ENCODE measurements around the gene KAT6B.
"Not testable (repeated sequence)": the region's sequence is repeated elsewhere in the genome, so short reads cannot be mapped to it uniquely, and the experiment has no call there.

Gene KAT6B

GRCh38 chr10:74826142-74827044 lies at the start of gene KAT6B:
Gene KAT6B, plus strand, starts transcription at chr10:74826600. Its CDS starts 16,258 bp downstream, at chr10:74842858.
- DNase-seq, result peak; percentile 100

- DNase-seq, result no peak
Observed at GRCh38 chr10:74778436-74779094, 47.8 kb upstream of the KAT6B start.

GRCh38 chr10:74781870-74782269 lies 44.5 kb upstream of the KAT6B start:
- DNase-seq, result not testable (repeated sequence)

- no peak for DNase-seq
Observed at GRCh38 chr10:74784462-74784861, 41.9 kb upstream of the KAT6B start.

GRCh38 chr10:74786126-74786525 lies 40.3 kb upstream of the KAT6B start:
- no peak for DNase-seq

GRCh38 chr10:74787457-74787856 lies 38.9 kb upstream of the KAT6B start:
- DNase-seq, result no peak

- DNase-seq, result not testable (repeated sequence)
Observed at GRCh38 chr10:74791979-74792378, 34.4 kb upstream of the KAT6B start.

GRCh38 chr10:74792726-74793125 lies 33.7 kb upstream of the KAT6B start:
- no peak for DNase-seq

- not testable (repeated sequence) for DNase-seq
Observed at GRCh38 chr10:74793240-74793639, 33.2 kb upstream of the KAT6B start.

- DNase-seq, result no peak
Observed at GRCh38 chr10:74794531-74794930, 31.9 kb upstream of the KAT6B start.

GRCh38 chr10:74797550-74797949 lies 28.9 kb upstream of the KAT6B start:
- no peak for DNase-seq

- DNase-seq, result peak; percentile 79
Observed at GRCh38 chr10:74799721-74800221, 26.6 kb upstream of the KAT6B start.

- no peak for DNase-seq
Observed at GRCh38 chr10:74801447-74801846, 25.0 kb upstream of the KAT6B start.

GRCh38 chr10:74808501-74808900 lies 17.9 kb upstream of the KAT6B start:
- DNase-seq, result no peak

- DNase-seq, result no peak
Observed at GRCh38 chr10:74810087-74810486, 16.3 kb upstream of the KAT6B start.

GRCh38 chr10:74813381-74814259 lies 12.8 kb upstream of the KAT6B start:
- no peak for DNase-seq

GRCh38 chr10:74814797-74815196 lies 11.6 kb upstream of the KAT6B start:
- DNase-seq, result no peak

GRCh38 chr10:74816824-74817498 lies 9.4 kb upstream of the KAT6B start:
- DNase-seq, result no peak

- no peak for DNase-seq
Observed at GRCh38 chr10:74821501-74821900, 4.9 kb upstream of the KAT6B start.

GRCh38 chr10:74822101-74822500 lies 4.3 kb upstream of the KAT6B start:
- no peak for DNase-seq

- no peak for DNase-seq
Observed at GRCh38 chr10:74822521-74823089, 3.8 kb upstream of the KAT6B start.

- no peak for DNase-seq
Observed at GRCh38 chr10:74823791-74824183, 2.6 kb upstream of the KAT6B start.

Measured in activated CD4-positive, alpha-beta T cell treated with anti-CD3 and anti-CD28 coated beads, Interleukin-2, amount 50 U/mL, for 16 hours (primary cell).